ENCODE measurements around the gene OR52K1.

DNA sequence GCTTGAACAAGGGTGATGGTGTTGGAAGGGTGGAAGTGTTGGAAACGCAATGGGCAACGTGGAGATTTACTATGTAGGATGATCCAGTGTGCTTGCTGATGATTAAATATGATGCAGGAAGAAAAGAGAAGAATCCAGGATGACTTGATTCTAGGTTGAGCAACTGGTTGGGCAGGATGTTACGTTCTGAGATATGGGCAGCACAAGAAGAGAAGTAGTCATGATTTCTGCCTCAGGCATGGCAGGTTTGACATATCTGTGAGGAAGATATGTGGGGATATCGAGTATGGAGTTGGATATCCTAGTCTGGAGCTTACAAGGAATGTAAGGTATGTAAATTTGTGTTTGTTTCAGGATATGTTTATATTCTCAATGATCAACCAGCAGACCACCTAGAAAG is 1.9 kb downstream of the OR52K1 start:
- TF ChIP-seq CTCF (IDR thresholded peaks at IDR 0.05), result no peak
- no peak for TF ChIP-seq EP300 (IDR thresholded peaks at IDR 0.05)
- TF ChIP-seq POLR2A (IDR thresholded peaks at IDR 0.05), result no peak
